Heart left ventricle (tissue), 13 donors: ENCODE data around the gene ENPP6.

Experiments used
- POLR2A ChIP-seq, 2 donors: fragments of 450-650 bp; IDR thresholded peaks; one replicate each; pipeline ENCODE4 v1.6.1; 2017; ENCODE audit warnings: antibody characterized with exemption in 2 of 2, mild to moderate bottlenecking in 2 of 2, moderate library complexity in 2 of 2
- TF ChIP-seq, protein P1 (sequence below), 12 donors: fragments of 200-600 bp; sonication (generic) in 4 of 12; IDR thresholded peaks; one replicate each; pipeline versions ENCODE4 v1.5.0 to v1.8.0; 2018 to 2022; ENCODE audit warnings: antibody characterized with exemption in 12 of 12, mild to moderate bottlenecking in 5 of 12
- donor health status: ischemic (EF 13 %, LVEDD 7.1; RV severe dilation, severe dysfunction).
- donor health status: DM: no; HTN: yes; CAD: no.
- donor health status: DM: no; HTN: no; CAD: no.
- donor health status: ischemic (EF 25% LVEDD 6.9; RV normal size, moderate dysfunction).
- donor health status: ischemic (EF 25% LVEDD 5.7; RV mildly dilated, moderate dysfunction).
- donor health status: ischemic (EF 35%, LVEDD 5.7; RV mildly dilated, moderate dysfunction).
- donor health status: nonischemic (EF 11% LVEDD 7.7; RV severe dilation, severe dysfunction).
- donor health status: DM: yes; HTN: yes; CAD: no.
- donor health status: PGD.
- donor health status: ischemic (EF 29% LVEDD 5.4; RV normal size, mild dysfunction).
- donor health status: nonischemic (EF 23%, LVEDD 6.1; RV moderate dilation, normal function).

DNA sequence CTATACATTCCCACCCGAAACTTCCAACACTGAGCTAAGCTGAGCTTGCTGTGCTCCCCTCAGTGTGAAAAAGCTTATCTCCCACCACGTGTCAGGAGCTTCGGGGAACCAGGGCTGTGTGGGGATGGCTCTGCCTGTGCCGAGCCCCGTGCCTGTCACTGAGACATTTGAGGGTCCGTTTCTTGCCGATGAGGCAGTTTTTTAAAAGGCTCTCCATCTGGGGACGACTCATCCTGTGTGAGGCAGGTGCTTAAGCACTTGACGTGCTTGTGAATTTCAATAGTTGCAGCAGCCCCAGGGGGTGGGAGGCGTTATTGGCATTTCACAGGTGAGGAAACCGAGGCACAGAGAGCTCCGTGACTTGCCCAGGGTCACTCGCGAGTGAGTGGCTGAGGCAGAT lies 160.8 kb downstream of the ENPP6 start:
- TF ChIP-seq, protein P1, sequence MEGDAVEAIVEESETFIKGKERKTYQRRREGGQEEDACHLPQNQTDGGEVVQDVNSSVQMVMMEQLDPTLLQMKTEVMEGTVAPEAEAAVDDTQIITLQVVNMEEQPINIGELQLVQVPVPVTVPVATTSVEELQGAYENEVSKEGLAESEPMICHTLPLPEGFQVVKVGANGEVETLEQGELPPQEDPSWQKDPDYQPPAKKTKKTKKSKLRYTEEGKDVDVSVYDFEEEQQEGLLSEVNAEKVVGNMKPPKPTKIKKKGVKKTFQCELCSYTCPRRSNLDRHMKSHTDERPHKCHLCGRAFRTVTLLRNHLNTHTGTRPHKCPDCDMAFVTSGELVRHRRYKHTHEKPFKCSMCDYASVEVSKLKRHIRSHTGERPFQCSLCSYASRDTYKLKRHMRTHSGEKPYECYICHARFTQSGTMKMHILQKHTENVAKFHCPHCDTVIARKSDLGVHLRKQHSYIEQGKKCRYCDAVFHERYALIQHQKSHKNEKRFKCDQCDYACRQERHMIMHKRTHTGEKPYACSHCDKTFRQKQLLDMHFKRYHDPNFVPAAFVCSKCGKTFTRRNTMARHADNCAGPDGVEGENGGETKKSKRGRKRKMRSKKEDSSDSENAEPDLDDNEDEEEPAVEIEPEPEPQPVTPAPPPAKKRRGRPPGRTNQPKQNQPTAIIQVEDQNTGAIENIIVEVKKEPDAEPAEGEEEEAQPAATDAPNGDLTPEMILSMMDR (IDR thresholded peaks at IDR 0.05) = no peak
- TF ChIP-seq POLR2A (IDR thresholded peaks at IDR 0.05) = no peak
